ENCODE results near the gene PRDM16. TPM values are rescaled to one million over a fixed set of nuclear protein-coding genes. Genes with fewer than 3 reads are reported as not detected.

The PRDM16 gene
- total RNA-seq, 1 experiment from 2014 or later, result 0.17 TPM

- H3K14ac ChIP-seq (ENCODE audit: insufficient read depth, low read length), result no peak overlapping the region
- no peak overlapping the region for H2BK120ac ChIP-seq (ENCODE audit: low read depth, low read length, poor library complexity, severe bottlenecking)
- no peaks in the 10 kb centered on the region for H3K27me3 ChIP-seq (ENCODE audit: insufficient read depth, low read length)
- H2AFZ ChIP-seq (ENCODE audit: low read length), result no peak overlapping the region
- no peak overlapping the region for H2BK15ac ChIP-seq (ENCODE audit: low read depth, low read length)
- no peak overlapping the region for H3K18ac ChIP-seq (ENCODE audit: insufficient read length, low read depth, low read length)
- TF ChIP-seq, protein P1, sequence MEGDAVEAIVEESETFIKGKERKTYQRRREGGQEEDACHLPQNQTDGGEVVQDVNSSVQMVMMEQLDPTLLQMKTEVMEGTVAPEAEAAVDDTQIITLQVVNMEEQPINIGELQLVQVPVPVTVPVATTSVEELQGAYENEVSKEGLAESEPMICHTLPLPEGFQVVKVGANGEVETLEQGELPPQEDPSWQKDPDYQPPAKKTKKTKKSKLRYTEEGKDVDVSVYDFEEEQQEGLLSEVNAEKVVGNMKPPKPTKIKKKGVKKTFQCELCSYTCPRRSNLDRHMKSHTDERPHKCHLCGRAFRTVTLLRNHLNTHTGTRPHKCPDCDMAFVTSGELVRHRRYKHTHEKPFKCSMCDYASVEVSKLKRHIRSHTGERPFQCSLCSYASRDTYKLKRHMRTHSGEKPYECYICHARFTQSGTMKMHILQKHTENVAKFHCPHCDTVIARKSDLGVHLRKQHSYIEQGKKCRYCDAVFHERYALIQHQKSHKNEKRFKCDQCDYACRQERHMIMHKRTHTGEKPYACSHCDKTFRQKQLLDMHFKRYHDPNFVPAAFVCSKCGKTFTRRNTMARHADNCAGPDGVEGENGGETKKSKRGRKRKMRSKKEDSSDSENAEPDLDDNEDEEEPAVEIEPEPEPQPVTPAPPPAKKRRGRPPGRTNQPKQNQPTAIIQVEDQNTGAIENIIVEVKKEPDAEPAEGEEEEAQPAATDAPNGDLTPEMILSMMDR (conservative IDR thresholded peaks at IDR 0.05), result no peak
- peaks cover 5% of the 10 kb centered on the region for H3K79me1 ChIP-seq (ENCODE audit: insufficient read depth, low read depth, low read length, poor library complexity, severe bottlenecking)
- no peak overlapping the region for H4K5ac ChIP-seq (ENCODE audit: insufficient read length, low read depth, low read length)
- H2BK12ac ChIP-seq (ENCODE audit: insufficient read length, low read depth, low read length), result no peak overlapping the region
- no peak overlapping the region for H2BK5ac ChIP-seq (ENCODE audit: insufficient read length, low read length)
- H3K9me3 Mint-ChIP-seq, result peaks cover 0 to 4% of the 10 kb centered on the region in 2 experiments; a peak in 2 of 5 replicates
- H3K4me2 ChIP-seq (ENCODE audit: insufficient read depth, insufficient read length, low read length), result no peak overlapping the region
- H4K8ac ChIP-seq (replicated peaks; ENCODE audit: insufficient read length, low read depth, low read length), result no peak overlapping the region
- no peak overlapping the region for H3K4me3 Mint-ChIP-seq
- peaks cover 5 to 8% of the 10 kb centered on the region in 2 experiments; a peak in 3 of 4 replicates for H3K4me1 Mint-ChIP-seq
- H3K56ac ChIP-seq (ENCODE audit: insufficient read length, low read depth, low read length), result no peak overlapping the region
- H3K23me2 ChIP-seq (ENCODE audit: insufficient read length, low read depth, low read length, poor library complexity, severe bottlenecking), result peaks cover 3% of the 10 kb centered on the region
- DNase-seq, result no peak
- H3T11ph ChIP-seq (ENCODE audit: low read length), result no peak overlapping the region
- no peaks in the 10 kb centered on the region for H4K20me1 ChIP-seq (ENCODE audit: control insufficient read depth, insufficient read depth, insufficient read length)
- H3K4ac ChIP-seq (ENCODE audit: low read depth, low read length), result no peak overlapping the region
- H3K27ac Mint-ChIP-seq, result no peak overlapping the region
- no peak overlapping the region for H3K27ac ChIP-seq (ENCODE audit: insufficient read length, low read depth, low read length)
- no peak overlapping the region for H4K91ac ChIP-seq (ENCODE audit: insufficient read length, low read depth, low read length)
- H3K9me3 ChIP-seq (ENCODE audit: control insufficient read depth, low read depth, low read length), result no peaks in the 10 kb centered on the region
- peaks cover 13% of the 10 kb centered on the region for H3K27me3 Mint-ChIP-seq (ENCODE audit: low read depth)
- WGBS (ENCODE audit: extremely low coverage, insufficient read length, low lambda C conversion rate), result no CpG with 5 or more reads among the region's 12 CpGs
- H2AK5ac ChIP-seq (ENCODE audit: insufficient read length, low read length), result no peak overlapping the region
- no peak overlapping the region for H3K9ac ChIP-seq (ENCODE audit: extremely low read depth, insufficient read length, low read length)
- H2BK20ac ChIP-seq (ENCODE audit: low read depth, low read length, poor library complexity, severe bottlenecking), result no peak overlapping the region
- no peaks in the 10 kb centered on the region for H3K36me3 Mint-ChIP-seq (ENCODE audit: insufficient read depth in 1 of 3, low read depth in 3 of 3)
- no peaks in the 10 kb centered on the region; the same call in 1 of the 2 replicates for H3K79me2 ChIP-seq (ENCODE audit: insufficient read depth, low read length)
- H3K23ac ChIP-seq (ENCODE audit: insufficient read length, low read depth, low read length), result no peak overlapping the region
- no peaks in the 10 kb centered on the region for H3K4me1 ChIP-seq (ENCODE audit: insufficient read depth, low read length)
These were observed 382.0 kb downstream of the PRDM16 start for GRCh38 chr1:3450983-3451382.

All from H9 (cell line).